ENCODE results near the gene STX19. TPM values are rescaled to one million over a fixed set of nuclear protein-coding genes. Genes with fewer than 3 reads are reported as not detected.

STX19 gene
- total RNA-seq, 4 donors from 2014 or later = not detected

GRCh38 chr3:93991631-93992030 lies 36.8 kb downstream of the STX19 start:
- intact Hi-C loops (cut with DNase I) = no loop called here
- TF ChIP-seq EP300 (IDR thresholded peaks at IDR 0.05) = no peak
- TF ChIP-seq POLR2AphosphoS5 (IDR thresholded peaks at IDR 0.05) = no peak
- no peak for TF ChIP-seq POLR2A (IDR thresholded peaks at IDR 0.05; ENCODE audit: low read depth)
- no peak for TF ChIP-seq CTCF (IDR thresholded peaks at IDR 0.05)
- Histone ChIP-seq H3K36me3 (peaks cover 0 to 3% (median under 1%) of the 10 kb centered on the region in 4 donors), H3K4me1 (peaks cover 0 to 7% (median 2%) of the 10 kb centered on the region in 4 donors), H3K27ac (replicated peaks in 1 of 4) (no peak overlapping the region), H3K4me3 (no peak overlapping the region), H3K9me3 (no peaks in the 10 kb centered on the region), H3K27me3 (no peaks in the 10 kb centered on the region)
- WGBS = 84% methylated on average over 2 of the region's 2 CpGs
- DNase-seq (ENCODE audit: extremely low spot score) = no peak

- Histone ChIP-seq H3K27me3 (no peaks in the 10 kb centered on the region), H3K9me3 (no peaks in the 10 kb centered on the region), H3K27ac (replicated peaks in 1 of 4) (no peak overlapping the region), H3K36me3 (no peaks in the 10 kb centered on the region), H3K4me3 (no peak overlapping the region), H3K4me1 (peaks cover 0 to 7% (median 2%) of the 10 kb centered on the region in 4 donors)
- TF ChIP-seq CTCF (IDR thresholded peaks at IDR 0.05) (no peak), POLR2A (IDR thresholded peaks at IDR 0.05; ENCODE audit: low read depth) (no peak), EP300 (IDR thresholded peaks at IDR 0.05) (no peak), POLR2AphosphoS5 (IDR thresholded peaks at IDR 0.05) (no peak)
- DNase-seq (ENCODE audit: extremely low spot score) = no peak
- intact Hi-C loops (cut with DNase I) = no loop called here
- 86% methylated on average over 3 of the region's 3 CpGs for WGBS
Observed at GRCh38 chr3:93989241-93989640, 39.2 kb downstream of the STX19 start.

GRCh38 chr3:93988764-93989163 lies 39.6 kb downstream of the STX19 start:
- TF ChIP-seq POLR2A (IDR thresholded peaks at IDR 0.05; ENCODE audit: low read depth) (no peak), POLR2AphosphoS5 (IDR thresholded peaks at IDR 0.05) (no peak), CTCF (IDR thresholded peaks at IDR 0.05) (no peak), EP300 (IDR thresholded peaks at IDR 0.05) (no peak)
- no peak for DNase-seq (ENCODE audit: extremely low spot score)
- Histone ChIP-seq H3K9me3 (no peaks in the 10 kb centered on the region), H3K36me3 (no peaks in the 10 kb centered on the region), H3K4me1 (peaks cover 0 to 7% (median 2%) of the 10 kb centered on the region in 4 donors), H3K27me3 (no peaks in the 10 kb centered on the region), H3K27ac (replicated peaks in 1 of 4) (no peak overlapping the region), H3K4me3 (no peak overlapping the region)
- WGBS = 100% methylated on average over 8 of the region's 9 CpGs
- intact Hi-C loops (cut with DNase I) = no loop called here

GRCh38 chr3:93988283-93988682 lies 40.1 kb downstream of the STX19 start:
- peaks cover 0 to 7% (median 2%) of the 10 kb centered on the region in 4 donors for H3K4me1 ChIP-seq
- no peak overlapping the region for H3K4me3 ChIP-seq
- no peaks in the 10 kb centered on the region for H3K27me3 ChIP-seq
- H3K27ac ChIP-seq (replicated peaks in 1 of 4) = no peak overlapping the region
- H3K9me3 ChIP-seq = no peaks in the 10 kb centered on the region
- DNase-seq (ENCODE audit: extremely low spot score) = no peak
- TF ChIP-seq EP300 (IDR thresholded peaks at IDR 0.05) (no peak), CTCF (IDR thresholded peaks at IDR 0.05) (no peak), POLR2A (IDR thresholded peaks at IDR 0.05; ENCODE audit: low read depth) (no peak), POLR2AphosphoS5 (IDR thresholded peaks at IDR 0.05) (no peak)
- no peaks in the 10 kb centered on the region for H3K36me3 ChIP-seq
- intact Hi-C loops (cut with DNase I) = no loop called here

GRCh38 chr3:93984618-93985017 lies 43.8 kb downstream of the STX19 start:
- H3K36me3 ChIP-seq = no peaks in the 10 kb centered on the region

More at GRCh38 chr3:93984618-93985017, 43.8 kb downstream of the STX19 start:
- H3K4me1 ChIP-seq = peaks cover 7 to 24% (median 17%) of the 10 kb centered on the region in 4 donors
- no peak overlapping the region for H3K4me3 ChIP-seq
- WGBS = 95% methylated on average over 5 of the region's 5 CpGs
- TF ChIP-seq POLR2A (IDR thresholded peaks at IDR 0.05; ENCODE audit: low read depth) (no peak), POLR2AphosphoS5 (IDR thresholded peaks at IDR 0.05) (no peak)
- no peaks in the 10 kb centered on the region for H3K9me3 ChIP-seq
- no peak for DNase-seq (ENCODE audit: extremely low spot score)
- H3K27me3 ChIP-seq = no peaks in the 10 kb centered on the region
- no peak overlapping the region for H3K27ac ChIP-seq (replicated peaks in 1 of 4)
- intact Hi-C loops (cut with DNase I) = no loop called here

Data from esophagus muscularis mucosa (tissue), 4 donors.